HepG2 (cell line): ENCODE data around the gene LINC00632. TPM values are rescaled to one million over a fixed set of nuclear protein-coding genes. Genes with fewer than 3 reads are reported as not detected.
A peak's percentile ranks its signal among the peaks of the same experiment; 100 is the strongest.

Experiments
- ATAC-seq: fragments of 200-7000 bp; cut with Tn5 transposase; 3 replicates; pipeline ENCODE4 v1.9.1; 2020; ENCODE audit warnings: mild to moderate bottlenecking, moderate library complexity
- BruUV-seq: library from RNA; stranded (reverse); fragments of 400-500 nt; replicated peaks from 2 replicates; lab custom pipeline; 2021; lab: Mats Ljungman, UMichigan
- CTCF ChIA-PET: fragments of 300-600 bp; formaldehyde crosslinking; extraction: SDS; loops from one replicate; lab custom pipeline; 2021; ENCODE audit warnings: low total read pairs, inconsistent platforms, low intra/inter-chr PET ratio; lab: Yijun Ruan, JAX
- POLR2A ChIA-PET: fragments of 350-600 bp; sonication (Branson Sonifier 250); formaldehyde crosslinking; loops from one replicate; lab custom pipeline; 2020; ENCODE audit warnings: antibody characterized with exemption, inconsistent platforms; lab: Yijun Ruan, JAX
- DNase-seq: peaks from one replicate; pipeline ENCODE4 v3.0.0-alpha.2; 2015; ENCODE audit warnings: low spot score
- FAIRE-seq: peaks from 3 replicates; lab custom pipeline; 2011; peaks lifted over from hg19 to GRCh38; lab: Jason Lieb, UNC
- H2AFZ ChIP-seq: one replicate; pipeline ENCODE4 v1.6.1; 2011; ENCODE audit warnings: low read length, inconsistent platforms
- H3K27ac ChIP-seq: fragments of 300-600 bp; 3 replicates; pipeline ENCODE4 v1.8.0; 2011; ENCODE audit warnings: mixed run types, mild to moderate bottlenecking, mixed read lengths, low read length, inconsistent platforms; ENCODE audit not compliant: insufficient read depth; ENCODE audit errors: extremely low read length
- H3K27me3 ChIP-seq, 2 experiments: fragments of 200-600 bp in 1 of 2; 2 replicates in 1 of 2; 3 replicates in 1 of 2; pipeline versions ENCODE4 v1.6.0 to v1.8.0; 2011; ENCODE audit warnings: low read length in 2 of 2, mild to moderate bottlenecking in 2 of 2, moderate library complexity in 2 of 2, inconsistent platforms in 1 of 2; ENCODE audit not compliant: insufficient read depth in 2 of 2, control insufficient read depth in 1 of 2
- H3K36me3 ChIP-seq, 2 experiments: fragments of 200-600 bp in 1 of 2; replicated peaks in 1 of 2; 2 replicates in 1 of 2; 3 replicates in 1 of 2; pipeline versions ENCODE4 v1.5.1 to v1.8.0; 2011; ENCODE audit warnings: low read length in 2 of 2, inconsistent platforms in 1 of 2; ENCODE audit not compliant: insufficient read depth in 2 of 2, control insufficient read depth in 1 of 2
- H3K4me1 ChIP-seq: 2 replicates; pipeline ENCODE4 v1.5.1; 2012; ENCODE audit warnings: low read length, inconsistent platforms; ENCODE audit not compliant: insufficient read depth
- H3K4me2 ChIP-seq: 2 replicates; pipeline ENCODE4 v1.6.0; 2011; ENCODE audit warnings: low read depth, low read length, inconsistent platforms
- H3K4me3 ChIP-seq, 3 experiments: fragments of 200-600 bp in 1 of 3; sonication (generic), shearing (Covaris generic) in 1 of 3; replicated peaks in 1 of 3; 2 replicates each; pipeline ENCODE4 v1.5.1; 2011 to 2016; ENCODE audit warnings: low read length in 3 of 3, inconsistent platforms in 2 of 3, low read depth in 2 of 3, mild to moderate bottlenecking in 2 of 3, control low read depth in 1 of 3, mixed read lengths in 1 of 3; ENCODE audit not compliant: insufficient read depth in 1 of 3
- H3K79me2 ChIP-seq: one replicate; pipeline ENCODE4 v1.6.1; 2011; ENCODE audit warnings: low read length, inconsistent platforms; ENCODE audit not compliant: insufficient read depth
- H3K9ac ChIP-seq: 2 replicates; pipeline ENCODE4 v1.6.0; 2011; ENCODE audit warnings: mild to moderate bottlenecking, low read depth, low read length, inconsistent platforms; ENCODE audit not compliant: insufficient read depth
- H3K9me3 ChIP-seq: 2 replicates; pipeline ENCODE4 v1.5.1; 2012; ENCODE audit warnings: mild to moderate bottlenecking, low read length
- H4K20me1 ChIP-seq: 2 replicates; pipeline ENCODE4 v1.6.0; 2011; ENCODE audit warnings: inconsistent platforms, mild to moderate bottlenecking, low read length, moderate library complexity; ENCODE audit not compliant: insufficient read depth
- ARHGAP35 ChIP-seq: sonication (generic); formaldehyde crosslinking; IDR thresholded peaks from 2 replicates; pipeline ENCODE4 v1.9.0; 2022; ENCODE audit warnings: mild to moderate bottlenecking, inconsistent platforms, moderate library complexity, missing genetic modification reagents, borderline replicate concordance
- CTCF ChIP-seq: sonication (generic); formaldehyde crosslinking; IDR thresholded peaks from 2 replicates; pipeline ENCODE4 v1.5.0; 2020; ENCODE audit warnings: mild to moderate bottlenecking, missing genetic modification reagents, moderate library complexity
- EZH2 ChIP-seq: conservative IDR thresholded peaks from 2 replicates; pipeline ENCODE4 v1.6.1; 2012; ENCODE audit warnings: mild to moderate bottlenecking, low read depth, low read length, moderate library complexity
- GATA4 ChIP-seq: sonication (generic); IDR thresholded peaks from 2 replicates; pipeline ENCODE4 v1.6.1; 2016; ENCODE audit warnings: antibody characterized with exemption, low read depth, borderline replicate concordance
- STAG1 ChIP-seq: sonication (generic); formaldehyde crosslinking; IDR thresholded peaks from 2 replicates; pipeline ENCODE4 v1.4.0; 2020; ENCODE audit warnings: missing genetic modification reagents
- ZBTB37 ChIP-seq: sonication (generic); formaldehyde crosslinking; IDR thresholded peaks from 2 replicates; pipeline ENCODE4 v1.4.0; 2020; ENCODE audit warnings: mild to moderate bottlenecking, missing genetic modification reagents
- ZFP36L2 ChIP-seq: sonication (generic); formaldehyde crosslinking; IDR thresholded peaks from 2 replicates; pipeline ENCODE4 v1.4.0; 2020; ENCODE audit warnings: missing genetic modification reagents
- ZNF343 ChIP-seq: sonication (generic); formaldehyde crosslinking; IDR thresholded peaks from 2 replicates; pipeline ENCODE4 v1.4.0; 2020; ENCODE audit warnings: mild to moderate bottlenecking, missing genetic modification reagents
- WGBS: methylation state at CpG from one replicate; pipeline ENCODE4 v1.1.6; 2017; ENCODE audit warnings: low lambda C conversion rate; 5-methylcytosine and 5-hydroxymethylcytosine counted together
- in situ Hi-C: cut with HindIII; loops from 2 replicates; pipeline ENCODE4 v1.10.0; 2017; ENCODE audit warnings: low pct_unique_long_range_greater_than_20kb; ENCODE audit not compliant: extremely low pct_ligation_motif_present
- intact Hi-C: fragments of 100-400 bp; cut with micrococcal nuclease; formaldehyde crosslinking; loops from one replicate; pipeline ENCODE4 v1.10.0; 2022; ENCODE audit not compliant: unreplicated experiment
- polyA plus RNA-seq, 8 experiments: library from polyadenylated mRNA; depleted of rRNA in 3 of 8; stranded (reverse) in 7 of 8; unstranded in 1 of 8; fragments of >200 nt; fragmentation: Illumina TruSeq in 4 of 8; extraction: Trizol in 4 of 8; gene quantifications; 2 replicates each; pipeline versions ENCODE4 v1.2.1 to v1.2.3, GENCODE V29; 2011 to 2016; ENCODE audit warnings: low read depth in 4 of 8, missing spikeins in 1 of 8, mixed read lengths in 1 of 8; ENCODE audit not compliant: insufficient read depth in 1 of 8
- total RNA-seq, 5 experiments: library from RNA; depleted of rRNA; stranded (reverse); fragments of >200 nt; fragmentation: Illumina TruSeq; extraction: Trizol; gene quantifications; 2 replicates each; pipeline ENCODE4 v1.2.3, GENCODE V29; 2016; ENCODE audit warnings: low read depth in 1 of 5

Gene LINC00632
- total and polyA plus RNA-seq, 2 of the 13 experiments (the other 11 are each of a cell fraction or from before 2014, with no cell fraction given) = 0.13 TPM; not detected in 1

GRCh38 chrX:140762061-140762460 is 52.5 kb downstream of the LINC00632 start:
- Histone ChIP-seq H3K27me3 (peaks cover 0 to 13% of the 10 kb centered on the region in 2 experiments; a peak in 1 of 5 replicates), H4K20me1 (no peaks in the 10 kb centered on the region), H3K4me1 (no peaks in the 10 kb centered on the region), H3K79me2 (no peaks in the 10 kb centered on the region), H3K4me2 (no peak overlapping the region), H3K27ac (no peak overlapping the region), H3K9me3 (no peaks in the 10 kb centered on the region), H3K4me3 (no peak overlapping the region), H2AFZ (no peak overlapping the region), H3K36me3 (no peaks in the 10 kb centered on the region), H3K9ac (no peak overlapping the region)
- POLR2A ChIA-PET = no interaction called here
- ATAC-seq (peak; percentile 73), DNase-seq (peak; percentile 5), FAIRE-seq (no peak)
- peak; percentile 40; the same call in 1 of the 2 replicates for TF ChIP-seq STAG1 (CRISPR knock-in tag)
- peak; percentile 46 for TF ChIP-seq CTCF (CRISPR knock-in tag)
- TF ChIP-seq ARHGAP35 (CRISPR knock-in tag) = no peak
- in situ Hi-C loops = no loop called here
- no TSS peak for BruUV-seq
- CTCF ChIA-PET = no interaction called here
- intact Hi-C loops = no loop called here
- 5% methylated on average over 7 of the region's 7 CpGs for WGBS

GRCh38 chrX:140764401-140764919 is 54.9 kb downstream of the LINC00632 start:
- H3K36me3 ChIP-seq = no peaks in the 10 kb centered on the region
- peak overlapping the region; percentile 51; the same call in 1 of the 2 replicates for H3K4me2 ChIP-seq
- peak overlapping the region; percentile 42 for H2AFZ ChIP-seq
- H4K20me1 ChIP-seq = no peaks in the 10 kb centered on the region
- POLR2A ChIA-PET = no interaction called here
- WGBS = 6% methylated on average over 6 of the region's 31 CpGs
- intact Hi-C loops (no loop called here), in situ Hi-C loops (no loop called here)
- CTCF ChIA-PET = no interaction called here
- peaks cover 0 to 13% of the 10 kb centered on the region in 2 experiments; a peak in 1 of 5 replicates for H3K27me3 ChIP-seq
- H3K79me2 ChIP-seq = no peaks in the 10 kb centered on the region
- no peak overlapping the region for H3K27ac ChIP-seq
- H3K4me1 ChIP-seq = no peaks in the 10 kb centered on the region
- ATAC-seq = peak; percentile 63
- no TSS peak for BruUV-seq
- H3K9ac ChIP-seq = no peak overlapping the region
- H3K4me3 ChIP-seq = peak overlapping the region in 1 of 3 experiments; percentile 40; a peak in 1 of 6 replicates
- FAIRE-seq = no peak
- TF ChIP-seq ZFP36L2 (CRISPR knock-in tag) (no peak), ZBTB37 (no peak), EZH2 (0 out of 2 replicates have a peak, but pooled peaks have one; percentile 11), GATA4 (no peak), ZNF343 (CRISPR knock-in tag) (no peak)
- H3K9me3 ChIP-seq = no peaks in the 10 kb centered on the region
- DNase-seq = no peak
